IPS DF 19.7 (cell line): Measurements from ENCODE around the gene WNT6.
"Not testable (repeated sequence)": the region's sequence is repeated elsewhere in the genome, so short reads cannot be mapped to it uniquely, and the experiment has no call there.

Experiments
- DNase-seq: peaks from one replicate; pipeline ENCODE4 v3.0.0-alpha.2; 2013; ENCODE audit warnings: low read depth, low spot score

The WNT6 gene

DNA sequence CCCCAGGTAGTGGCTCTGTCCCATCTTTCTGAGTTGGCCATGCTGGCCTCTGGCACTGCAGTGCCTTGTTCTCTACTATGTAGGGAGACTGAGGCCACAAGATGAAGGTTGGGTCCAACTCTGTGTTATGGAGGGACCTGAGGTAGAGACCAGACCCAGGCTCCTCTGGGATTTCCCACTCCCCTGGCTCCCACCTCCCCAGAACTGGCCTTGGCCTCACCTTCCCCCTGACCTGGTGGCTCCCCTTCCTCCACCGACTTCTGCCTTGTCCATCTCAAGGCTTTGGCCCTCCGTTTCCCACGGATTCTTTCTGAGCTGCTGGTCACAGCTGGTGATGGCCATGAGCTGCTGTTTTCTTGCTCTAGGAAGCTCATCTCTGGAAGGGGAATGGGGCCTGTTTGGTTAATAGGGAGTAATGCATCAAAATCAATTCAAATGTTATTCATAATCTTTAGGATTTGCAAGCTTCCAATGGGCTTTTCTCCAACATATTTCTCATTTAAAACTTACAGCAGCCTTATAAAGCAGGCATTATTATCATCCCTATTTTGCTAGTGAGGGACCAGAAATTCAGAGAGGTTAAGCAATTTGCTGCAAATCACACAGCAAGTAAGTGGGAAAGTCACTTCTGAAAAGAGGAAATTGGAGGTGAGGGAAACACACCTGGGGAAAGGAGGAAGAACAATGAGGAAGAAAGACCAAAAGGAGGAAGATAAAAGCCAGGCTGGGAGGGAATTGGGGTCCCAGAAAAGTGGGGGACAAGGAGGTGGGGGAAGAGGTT, 28.9 kb upstream of the WNT6 start:
- no peak for DNase-seq

DNA sequence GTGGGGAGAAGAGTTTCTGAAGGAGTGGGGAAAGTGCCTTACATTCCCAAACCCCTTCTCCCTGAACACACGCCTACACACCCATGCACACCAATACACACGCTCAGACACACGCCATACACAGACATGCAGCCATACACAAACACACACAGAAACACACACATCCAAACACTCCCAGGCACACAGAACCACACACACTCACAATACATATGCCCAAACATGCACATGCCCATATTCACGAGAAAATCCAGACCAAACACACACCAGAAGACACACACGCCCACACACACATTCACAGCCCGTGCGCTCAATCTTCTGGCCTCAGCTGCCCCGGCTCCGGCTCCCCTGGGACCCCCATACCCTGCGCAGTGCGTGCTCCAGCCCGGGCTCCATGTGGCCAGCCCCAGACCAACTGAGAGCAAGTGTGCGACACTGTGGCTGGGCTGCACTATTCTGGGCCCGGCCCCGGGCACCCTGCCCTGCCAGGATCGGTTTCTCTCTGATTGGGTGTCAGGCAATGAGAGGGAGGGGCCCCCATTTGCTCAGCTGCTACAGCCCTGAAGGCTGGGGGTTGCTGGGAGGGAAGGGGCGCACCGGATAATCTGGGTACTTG, 28.1 kb upstream of the WNT6 start, which contains the start of gene PRKAG3:
PRKAG3 (minus strand) TSS at position 426 of the 613 bp plus-strand sequence.
- DNase-seq, result no peak

DNA sequence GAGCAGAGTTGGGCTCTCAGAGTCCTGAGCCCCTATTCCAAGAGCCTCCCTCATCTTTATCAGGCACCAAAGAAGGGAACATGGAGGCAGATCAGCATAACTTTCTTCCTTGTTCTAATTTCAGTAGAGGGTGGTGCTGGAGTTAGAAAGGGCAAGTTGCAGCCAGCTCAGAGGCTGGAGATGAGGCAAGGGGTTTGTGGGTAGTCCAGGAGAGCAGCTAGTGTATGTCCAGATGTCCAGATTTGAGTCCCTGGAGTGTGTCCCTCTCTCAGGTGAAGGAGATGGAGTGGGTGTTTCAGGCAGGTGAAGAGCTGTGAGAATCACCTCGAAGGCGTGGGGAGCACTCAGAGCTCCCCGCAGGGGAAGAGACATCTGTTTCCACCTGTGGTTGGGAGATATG, 27.5 kb upstream of the WNT6 start:
- no peak for DNase-seq

DNA sequence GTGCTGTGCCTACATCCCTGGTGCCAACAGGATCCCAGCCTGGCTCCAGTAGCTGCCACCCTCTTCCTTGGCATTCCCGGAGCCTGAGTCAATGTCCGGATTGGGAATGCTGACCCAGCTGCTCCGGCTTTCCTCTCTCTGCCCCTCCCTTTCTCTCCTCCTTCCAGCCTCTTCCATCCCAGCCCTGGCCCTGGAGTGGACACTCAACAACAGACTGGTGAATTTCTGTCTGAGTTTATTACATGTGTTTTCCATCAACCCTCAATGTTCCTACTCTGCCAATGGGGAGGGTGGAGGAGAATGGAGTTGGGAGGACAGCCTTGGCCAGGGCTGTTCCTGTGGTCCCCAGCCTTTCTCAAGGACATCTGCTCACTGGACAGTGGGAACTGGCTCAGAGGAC, 27.1 kb upstream of the WNT6 start:
- DNase-seq, result no peak

DNA sequence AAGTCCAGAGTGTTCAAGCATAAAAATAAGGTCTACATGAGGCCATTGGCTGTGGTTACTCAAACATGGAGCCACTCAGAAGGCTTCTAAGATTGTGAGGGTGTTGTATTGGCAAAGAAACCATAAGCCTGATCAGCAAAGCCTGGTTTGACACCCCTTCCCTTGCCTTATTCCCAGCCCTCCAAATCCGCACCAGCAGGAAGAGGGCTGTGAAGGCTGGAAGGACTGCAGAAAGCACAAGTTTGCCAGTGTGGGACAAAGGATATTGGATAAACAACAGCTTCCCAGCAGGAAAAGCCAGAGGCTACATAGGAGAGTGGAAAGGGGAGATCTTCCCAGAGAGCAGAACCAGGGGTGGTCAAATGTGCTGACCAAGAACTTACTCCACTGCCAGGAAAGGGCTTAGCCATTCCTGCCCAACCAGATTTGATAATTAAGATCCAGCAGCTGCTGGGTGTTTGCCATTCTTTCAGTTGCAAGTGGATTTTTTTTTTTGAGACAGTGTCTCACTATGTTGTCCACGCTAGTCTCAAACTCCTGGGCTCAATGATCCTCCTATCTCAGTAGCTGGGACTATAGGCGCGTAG, 26.5 kb upstream of the WNT6 start:
- DNase-seq, result no peak

DNA sequence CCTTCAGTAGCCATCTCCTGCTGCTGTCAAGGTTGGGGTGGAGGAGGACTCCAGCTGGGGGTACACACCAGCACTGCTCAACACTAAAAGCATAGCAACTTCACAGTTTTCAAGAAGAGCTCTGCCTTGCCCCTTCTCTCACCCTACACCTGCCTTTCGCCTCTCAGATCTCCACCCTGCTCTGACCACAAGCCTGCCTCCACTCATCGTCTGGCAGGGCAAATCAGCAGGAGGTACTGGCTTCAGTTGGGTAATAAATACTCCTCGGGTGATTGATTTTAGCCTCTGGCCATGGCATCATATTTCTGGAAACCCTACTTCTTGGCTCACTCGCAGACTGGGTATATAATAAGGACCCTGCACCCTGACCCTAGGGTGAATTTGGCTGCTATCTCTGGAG, 24.9 kb upstream of the WNT6 start:
- no peak for DNase-seq

DNA sequence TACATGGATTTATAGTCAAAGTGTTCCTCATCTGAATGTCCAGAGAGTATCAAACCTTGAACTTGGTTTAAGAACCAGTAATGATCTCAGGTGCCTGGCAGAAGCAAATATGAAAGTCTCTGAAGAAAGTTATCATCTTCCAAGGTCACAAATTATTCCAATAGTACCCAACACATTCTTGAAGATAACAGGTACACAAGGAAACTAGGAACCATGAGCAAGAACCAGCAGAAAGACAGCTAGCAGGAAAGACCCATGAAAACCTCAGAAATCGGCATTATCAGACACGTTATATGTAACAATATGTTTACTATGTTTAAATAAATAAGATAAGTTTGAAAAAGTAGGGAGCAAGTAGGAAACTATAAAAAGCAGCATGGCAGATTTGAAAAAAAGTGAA, 22.1 kb upstream of the WNT6 start:
- no peak for DNase-seq

DNA sequence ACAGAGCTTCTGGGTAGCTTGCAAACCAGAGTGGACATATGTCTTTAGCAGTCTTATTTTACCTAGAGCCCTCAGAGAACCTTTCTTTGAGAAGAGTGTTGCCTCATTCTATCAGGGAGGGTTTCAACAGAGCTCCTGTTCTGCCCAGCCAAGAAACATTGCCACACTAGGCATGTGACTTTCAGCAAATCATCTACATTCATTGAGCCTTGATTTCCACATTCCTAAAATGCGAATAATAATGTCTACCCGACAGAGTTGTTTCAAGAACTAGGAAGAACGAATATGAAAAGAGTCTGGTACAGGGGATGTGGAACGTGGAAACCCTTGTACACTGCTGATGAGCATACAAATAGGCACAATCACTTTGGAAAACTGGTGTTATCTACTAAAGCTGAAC, 20.2 kb upstream of the WNT6 start:
- no peak for DNase-seq

DNA sequence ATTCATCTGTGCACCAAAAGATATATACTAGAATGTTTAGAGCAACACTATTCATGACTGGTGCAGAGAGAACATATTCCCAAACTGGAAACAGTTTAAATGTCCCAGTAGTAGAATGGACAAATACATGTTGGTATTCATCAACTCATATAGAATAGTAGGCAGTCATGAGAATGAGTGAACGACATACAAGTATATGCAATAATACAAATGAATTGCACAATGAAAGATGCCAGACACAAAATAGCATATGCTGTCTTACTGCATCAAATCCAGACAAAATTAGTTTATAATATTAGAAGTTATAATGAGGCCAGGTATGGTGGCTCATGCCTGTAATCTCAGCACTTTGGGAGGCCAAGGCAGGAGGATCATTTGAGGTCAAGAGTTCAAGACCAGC, 19.7 kb upstream of the WNT6 start:
- no peak for DNase-seq

DNA sequence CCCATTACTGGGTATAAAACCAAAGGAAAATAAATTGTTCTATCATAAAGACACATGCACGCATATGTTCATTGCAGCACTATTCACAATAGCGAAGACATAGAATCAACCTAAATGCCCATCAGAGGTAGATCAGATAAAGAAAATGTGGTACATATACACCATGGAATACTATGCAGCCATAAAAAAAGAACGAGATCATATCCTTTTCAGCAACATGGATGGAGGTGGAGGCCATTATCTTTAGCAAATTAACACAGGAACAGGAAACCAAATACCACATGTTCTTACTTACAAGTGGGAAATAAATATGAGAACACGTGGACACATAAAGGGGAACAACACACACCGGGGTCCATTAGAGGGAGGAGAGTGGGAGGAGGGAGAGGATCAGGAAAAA, 15.3 kb upstream of the WNT6 start:
- not testable (repeated sequence) for DNase-seq

DNA sequence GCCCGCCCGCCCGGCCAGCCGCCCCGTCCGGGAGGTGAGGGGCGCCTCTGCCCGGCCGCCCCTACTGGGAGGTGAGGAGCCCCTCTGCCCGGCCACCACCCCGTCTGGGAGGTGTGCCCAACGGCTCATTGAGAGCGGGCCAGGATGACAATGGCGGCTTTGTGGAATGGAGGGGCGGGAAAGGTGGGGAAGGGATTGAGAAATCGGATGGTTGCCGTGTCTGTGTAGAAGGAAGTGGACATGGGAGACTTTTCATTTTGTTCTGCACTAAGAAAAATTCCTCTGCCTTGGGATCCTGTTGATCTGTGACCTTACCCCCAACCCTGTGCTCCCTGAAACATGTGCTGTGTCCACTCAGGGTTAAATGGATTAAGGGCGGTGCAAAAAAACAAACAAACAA, 12.6 kb upstream of the WNT6 start:
- DNase-seq, result not testable (repeated sequence)

DNA sequence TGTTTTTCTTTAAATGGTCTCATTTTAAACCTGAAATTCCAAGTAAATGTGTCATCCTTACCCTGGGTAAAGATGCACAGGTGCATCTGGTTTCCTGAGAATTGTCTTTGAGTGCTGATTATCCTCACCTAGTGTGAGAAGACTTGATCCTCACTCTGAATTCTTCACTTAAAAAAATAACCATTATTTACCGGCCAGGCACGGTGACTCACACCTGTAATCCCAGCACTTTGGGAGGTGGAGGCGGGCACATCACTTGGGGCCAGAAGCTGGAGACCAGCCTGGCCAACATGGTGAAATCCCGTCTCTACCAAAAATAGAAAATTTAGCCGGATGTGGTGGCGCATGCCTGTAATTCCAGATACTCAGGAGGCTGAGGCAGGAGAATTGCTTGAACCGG, 9.9 kb upstream of the WNT6 start:
- DNase-seq, result no peak

DNA sequence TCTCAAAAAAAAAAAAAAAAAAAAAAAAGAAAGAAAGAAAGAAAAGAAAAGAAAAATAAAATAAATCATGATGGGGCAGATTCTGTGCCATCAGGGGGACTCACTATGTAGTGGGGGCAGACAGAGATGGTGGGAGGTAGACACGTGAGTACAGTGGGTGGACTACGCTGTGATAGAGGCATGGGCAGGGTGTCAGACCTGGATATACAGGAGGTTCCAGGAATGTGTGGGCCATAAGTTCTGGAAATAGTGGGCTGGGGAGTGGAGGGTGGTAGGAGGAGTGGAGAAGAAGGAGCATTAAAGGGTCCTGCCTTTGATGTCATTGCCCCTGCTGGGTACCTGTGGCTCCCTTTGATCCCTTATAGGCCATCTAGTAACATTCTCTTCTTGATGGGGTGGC, 8.8 kb upstream of the WNT6 start:
- no peak for DNase-seq

DNA sequence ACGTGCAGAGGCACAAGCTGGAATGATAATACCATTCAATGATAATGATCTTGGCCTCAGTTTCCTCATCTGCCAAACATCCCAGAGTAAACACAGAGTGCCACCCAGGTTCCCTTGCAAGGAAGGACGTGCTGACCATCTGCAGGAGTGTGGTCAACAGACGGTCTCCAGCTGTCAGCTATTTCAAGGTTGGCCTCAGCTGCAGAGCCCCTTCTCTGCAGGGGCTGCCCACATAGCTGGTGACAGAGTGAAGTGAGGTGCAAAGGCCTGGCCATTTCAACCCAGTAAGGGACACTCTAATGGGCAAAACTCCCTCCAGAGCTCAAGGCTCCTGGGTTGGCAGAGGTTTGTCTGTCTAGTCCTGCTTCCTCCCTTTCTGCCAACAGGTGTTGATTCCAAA, 8.3 kb upstream of the WNT6 start:
- DNase-seq, result no peak

DNA sequence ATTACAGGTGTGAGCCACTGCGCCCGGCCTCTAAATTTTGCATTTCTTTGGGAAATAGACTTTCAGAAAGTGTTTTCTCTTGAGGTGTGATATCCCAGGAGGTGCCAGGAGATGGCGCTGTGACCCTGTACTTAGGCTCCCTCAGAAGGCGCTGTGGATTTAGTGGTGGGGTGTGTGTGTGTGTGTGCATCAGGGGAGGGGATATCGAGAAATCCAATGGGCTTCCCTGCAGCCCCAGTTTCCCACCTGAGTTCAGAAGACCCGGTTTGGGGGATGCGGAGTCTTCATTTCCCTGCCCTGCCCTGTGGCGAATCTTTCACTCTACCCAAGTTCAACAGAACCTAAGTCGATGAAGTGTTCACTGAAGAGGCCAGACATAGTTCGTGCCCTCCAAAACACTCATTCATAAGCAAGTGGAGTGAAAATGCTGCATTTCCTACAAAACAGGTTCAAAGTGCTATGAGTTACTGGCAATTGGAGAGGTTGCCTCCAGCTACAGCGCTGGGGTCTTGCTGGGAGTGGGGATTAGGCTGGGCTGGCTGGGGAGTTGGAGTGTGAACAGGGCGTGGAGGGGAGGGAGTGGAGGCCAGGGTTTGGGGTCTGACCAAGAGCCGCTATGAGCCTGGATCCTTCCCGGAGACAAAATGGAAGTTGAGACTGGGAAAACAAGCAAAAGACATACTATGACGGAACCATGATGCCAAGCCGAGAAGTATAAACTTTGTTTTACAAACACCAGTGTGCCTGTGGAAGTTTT, 6.5 kb upstream of the WNT6 start:
- DNase-seq, result no peak

DNA sequence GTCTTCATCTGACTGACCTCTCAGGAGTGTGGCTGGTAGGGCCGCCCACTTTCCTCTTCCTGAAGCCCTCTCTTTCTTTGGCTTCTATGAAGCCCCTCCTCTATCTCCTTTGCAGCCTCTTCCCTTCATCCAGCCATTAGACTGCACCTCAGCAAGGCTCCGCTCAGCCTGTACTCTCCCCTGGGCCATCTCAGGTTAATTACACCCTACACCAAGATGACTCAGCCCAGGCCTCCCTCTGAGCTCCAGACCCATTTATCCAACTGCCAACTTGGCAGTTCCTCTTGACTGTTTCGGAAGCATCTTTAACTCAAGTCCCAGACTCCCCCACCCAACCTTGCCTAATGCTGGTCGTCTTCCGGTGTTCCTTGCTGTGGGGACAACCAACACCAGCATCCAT, 5.8 kb upstream of the WNT6 start:
- DNase-seq, result no peak

DNA sequence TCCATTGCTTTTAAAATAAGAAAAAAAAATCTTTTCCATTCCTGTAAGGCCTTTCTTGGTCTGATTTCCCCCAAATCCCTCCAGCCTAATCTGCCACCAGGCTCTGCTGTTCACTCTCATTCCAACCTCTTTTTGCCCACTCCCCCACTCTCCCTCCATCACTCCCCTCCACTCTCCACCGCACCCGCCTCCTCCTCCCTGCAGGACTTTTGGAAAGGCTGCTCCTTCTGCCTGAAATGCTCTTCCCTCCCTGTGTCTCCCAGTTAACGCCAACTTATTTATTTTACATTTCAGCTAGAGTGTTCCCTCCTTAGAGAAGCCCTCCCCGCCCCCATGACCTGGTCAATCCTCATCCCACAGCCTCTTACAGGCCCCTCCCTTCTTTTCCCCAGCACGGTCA, 4.7 kb upstream of the WNT6 start:
- no peak for DNase-seq

DNA sequence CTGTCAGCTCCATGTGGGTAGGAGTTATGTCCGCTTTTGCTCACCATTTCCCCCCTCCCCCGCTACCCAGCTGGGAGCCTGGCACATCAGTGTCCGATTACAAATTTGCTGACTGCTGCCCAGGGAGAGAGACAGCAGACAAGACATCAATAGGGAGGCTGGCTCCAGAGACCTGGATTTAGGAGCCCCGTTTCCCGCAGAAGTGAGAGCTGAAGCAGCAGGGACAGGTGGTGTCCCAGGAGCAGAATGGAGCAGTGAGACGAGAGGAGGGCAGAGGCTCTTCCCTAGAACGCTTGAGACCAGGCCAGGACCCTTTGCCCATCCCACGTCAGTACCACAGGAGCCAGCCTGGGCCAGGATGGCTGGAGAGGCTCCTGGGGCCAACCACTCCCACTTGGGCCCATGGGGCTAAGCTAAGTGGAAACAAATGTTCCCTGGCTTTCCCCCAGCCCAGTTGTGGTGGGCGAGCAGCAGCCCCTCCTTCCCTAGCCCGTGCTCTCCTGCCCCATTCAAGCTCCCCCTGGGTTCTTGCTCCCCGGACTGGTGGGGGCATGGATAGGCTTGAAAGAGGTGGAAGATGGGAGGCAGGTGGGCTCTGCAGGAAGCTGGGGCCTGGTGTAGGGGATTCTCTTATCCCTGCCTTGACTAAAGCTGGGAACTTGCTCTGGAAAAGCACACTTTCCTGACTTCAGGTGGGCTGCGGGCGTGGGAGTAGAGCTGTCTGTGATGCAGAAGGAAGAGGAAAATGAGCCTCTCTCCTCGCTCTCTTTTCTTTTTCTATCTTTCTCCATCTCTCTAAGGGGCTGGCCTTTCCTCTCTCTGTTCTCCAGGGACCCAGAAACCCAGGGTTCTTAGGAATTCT, 4.1 kb upstream of the WNT6 start:
- DNase-seq, result no peak

DNA sequence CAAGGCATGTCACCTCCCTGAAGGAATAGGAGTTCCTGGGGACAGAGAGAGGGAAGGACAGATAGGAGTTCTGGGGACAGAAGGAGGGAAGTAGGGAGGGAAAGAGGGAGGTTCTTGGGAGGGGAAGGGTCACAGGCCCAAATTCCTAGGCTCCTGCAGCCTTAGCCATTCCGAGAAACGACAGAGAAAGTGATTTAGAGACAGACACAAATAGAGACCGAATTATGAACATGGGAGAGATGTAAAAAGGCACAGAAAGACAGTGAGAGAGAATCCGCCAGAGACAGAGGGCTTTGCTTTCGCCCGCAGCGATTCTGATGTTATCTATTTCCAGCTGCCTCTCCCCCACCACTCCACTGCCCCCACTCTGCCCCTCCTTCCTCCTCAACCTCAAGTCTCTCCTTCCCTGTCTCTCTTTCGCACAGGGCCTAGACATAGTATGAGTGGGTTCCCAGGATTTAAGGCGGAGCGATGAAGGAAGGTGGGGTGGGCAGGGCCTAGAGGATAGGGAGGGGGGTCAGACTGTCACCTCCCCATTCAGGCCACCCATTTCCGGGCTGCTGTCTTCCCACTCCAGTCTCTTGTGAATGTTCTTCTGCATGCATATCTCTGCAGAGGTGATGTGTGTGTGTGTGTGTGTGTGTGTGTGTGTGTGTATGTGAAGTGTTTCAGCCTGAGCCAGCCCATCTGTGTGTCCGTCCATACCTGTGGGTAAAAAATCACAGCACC, 3.3 kb upstream of the WNT6 start:
- no peak for DNase-seq

DNA sequence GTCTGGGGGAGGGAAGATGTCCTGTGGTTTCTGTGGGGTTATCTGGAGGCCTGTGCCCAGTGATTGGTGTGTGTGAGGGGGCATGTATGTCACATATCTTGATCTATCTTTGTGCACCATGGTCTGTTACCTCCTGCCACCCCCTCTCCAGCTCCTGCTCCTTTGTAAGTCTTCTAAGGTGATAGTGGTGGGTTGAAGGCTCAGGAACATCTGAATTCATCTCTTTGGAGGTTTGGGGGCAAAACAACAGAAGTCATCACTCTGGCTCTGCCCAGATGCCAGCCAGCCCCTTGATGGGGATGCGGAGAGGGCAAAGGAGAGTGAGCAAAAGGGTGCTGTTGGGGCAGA, 2.7 kb upstream of the WNT6 start:
- no peak for DNase-seq
